Mesothelial cell of epicardium (in vitro differentiated cells): ENCODE measurements around the gene TMEM214. TPM values are rescaled to one million over a fixed set of nuclear protein-coding genes. Genes with fewer than 3 reads are reported as not detected.
A peak's percentile ranks its signal among the peaks of the same experiment; 100 is the strongest.

ENCODE experiments used
- DNase-seq, 2 experiments: peaks; one replicate each; pipeline ENCODE4 v3.0.0; 2021; ENCODE audit warnings: low spot score in 2 of 2; ENCODE audit not compliant: unreplicated experiment in 2 of 2
- H3K27ac Mint-ChIP-seq: 2 replicates; pipeline ENCODE4 v1.8.0; 2021; ENCODE audit warnings: mixed read lengths
- H3K27me3 Mint-ChIP-seq: 2 replicates; pipeline ENCODE4 v1.8.0; 2021; ENCODE audit warnings: low read depth, mixed read lengths
- H3K36me3 Mint-ChIP-seq: 2 replicates; pipeline ENCODE4 v1.8.0; 2021; ENCODE audit warnings: mixed read lengths
- H3K4me1 Mint-ChIP-seq: 2 replicates; pipeline ENCODE4 v1.8.0; 2021; ENCODE audit warnings: mixed read lengths
- H3K4me3 Mint-ChIP-seq: 2 replicates; pipeline ENCODE4 v1.8.0; 2021; ENCODE audit warnings: mild to moderate bottlenecking, moderate library complexity, mixed read lengths
- H3K9me3 Mint-ChIP-seq: 2 replicates; pipeline ENCODE4 v1.8.0; 2021; ENCODE audit warnings: mixed read lengths
- total RNA-seq: library from RNA; stranded (reverse); gene quantifications from 3 replicates; pipeline ENCODE4 v1.2.1, GENCODE V29; 2021
- TF ChIP-seq, protein P1 (sequence below): fragments of 200-600 bp; sonication (generic); IDR thresholded peaks from one replicate; pipeline ENCODE4 v1.5.0; 2021; ENCODE audit warnings: antibody characterized with exemption; ENCODE audit not compliant: unreplicated experiment

TMEM214 gene
- total RNA-seq, 1 donor from 2014 or later, result 86.8 TPM

- Mint-ChIP-seq H3K9me3 (no peaks in the 10 kb centered on the region), H3K4me3 (no peak overlapping the region), H3K4me1 (no peaks in the 10 kb centered on the region), H3K36me3 (peaks cover 11% of the 10 kb centered on the region), H3K27me3 (no peaks in the 10 kb centered on the region), H3K27ac (no peak overlapping the region)
- DNase-seq, result no peak
- TF ChIP-seq, protein P1, sequence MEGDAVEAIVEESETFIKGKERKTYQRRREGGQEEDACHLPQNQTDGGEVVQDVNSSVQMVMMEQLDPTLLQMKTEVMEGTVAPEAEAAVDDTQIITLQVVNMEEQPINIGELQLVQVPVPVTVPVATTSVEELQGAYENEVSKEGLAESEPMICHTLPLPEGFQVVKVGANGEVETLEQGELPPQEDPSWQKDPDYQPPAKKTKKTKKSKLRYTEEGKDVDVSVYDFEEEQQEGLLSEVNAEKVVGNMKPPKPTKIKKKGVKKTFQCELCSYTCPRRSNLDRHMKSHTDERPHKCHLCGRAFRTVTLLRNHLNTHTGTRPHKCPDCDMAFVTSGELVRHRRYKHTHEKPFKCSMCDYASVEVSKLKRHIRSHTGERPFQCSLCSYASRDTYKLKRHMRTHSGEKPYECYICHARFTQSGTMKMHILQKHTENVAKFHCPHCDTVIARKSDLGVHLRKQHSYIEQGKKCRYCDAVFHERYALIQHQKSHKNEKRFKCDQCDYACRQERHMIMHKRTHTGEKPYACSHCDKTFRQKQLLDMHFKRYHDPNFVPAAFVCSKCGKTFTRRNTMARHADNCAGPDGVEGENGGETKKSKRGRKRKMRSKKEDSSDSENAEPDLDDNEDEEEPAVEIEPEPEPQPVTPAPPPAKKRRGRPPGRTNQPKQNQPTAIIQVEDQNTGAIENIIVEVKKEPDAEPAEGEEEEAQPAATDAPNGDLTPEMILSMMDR, result no peak
These were observed 7.5 kb downstream of the TMEM214 start for GRCh38 chr2:27040282-27040681.

GRCh38 chr2:27041752-27042151, 9.0 kb downstream of the TMEM214 start:
- DNase-seq, result no peak
- Mint-ChIP-seq H3K36me3 (peaks cover 6% of the 10 kb centered on the region), H3K9me3 (no peaks in the 10 kb centered on the region), H3K4me3 (no peak overlapping the region), H3K27ac (no peak overlapping the region), H3K4me1 (no peaks in the 10 kb centered on the region), H3K27me3 (no peaks in the 10 kb centered on the region)
- TF ChIP-seq, protein P1, result no peak

- Mint-ChIP-seq H3K4me3 (no peak overlapping the region), H3K4me1 (no peaks in the 10 kb centered on the region), H3K9me3 (no peaks in the 10 kb centered on the region), H3K36me3 (peaks cover 6% of the 10 kb centered on the region), H3K27ac (no peak overlapping the region), H3K27me3 (no peaks in the 10 kb centered on the region)
- no peak for DNase-seq
- TF ChIP-seq, protein P1, result no peak
These were observed 9.4 kb downstream of the TMEM214 start for GRCh38 chr2:27042159-27042661.

DNA sequence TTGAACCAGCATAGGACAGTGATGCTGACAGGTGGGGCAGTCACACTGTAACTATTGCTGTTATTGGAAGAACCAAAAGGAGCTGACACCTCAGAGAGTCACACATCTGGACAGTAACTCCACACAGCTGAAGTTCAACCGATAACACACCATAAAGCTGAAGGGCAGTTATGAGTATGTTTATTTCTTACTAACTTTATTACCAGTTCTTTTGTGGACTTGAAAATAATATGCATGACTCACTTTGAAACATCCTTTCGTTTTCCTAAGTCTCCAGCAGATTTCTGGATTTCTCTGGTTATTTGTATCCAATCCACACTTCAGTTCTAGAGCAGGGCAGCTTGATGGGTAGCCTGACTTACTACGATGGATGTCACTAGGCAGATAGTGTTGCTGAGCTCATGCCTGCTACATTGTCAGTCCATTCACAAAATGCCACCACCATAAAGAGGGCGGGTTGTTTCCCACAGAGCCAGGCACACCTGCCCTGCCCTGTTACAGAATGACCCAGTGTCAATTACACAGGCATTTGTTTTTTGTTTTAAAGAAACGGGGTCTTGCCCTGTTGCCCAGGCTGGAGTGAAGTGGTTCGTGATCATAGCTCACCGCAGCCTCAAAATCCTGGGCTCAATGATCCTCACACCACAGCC, 10.3 kb downstream of the TMEM214 start:
- no peak for DNase-seq
- Mint-ChIP-seq H3K4me3 (no peak overlapping the region), H3K27ac (no peak overlapping the region), H3K27me3 (no peaks in the 10 kb centered on the region), H3K9me3 (no peaks in the 10 kb centered on the region), H3K4me1 (no peaks in the 10 kb centered on the region), H3K36me3 (peaks cover 6% of the 10 kb centered on the region)
- TF ChIP-seq, protein P1, result no peak

DNA sequence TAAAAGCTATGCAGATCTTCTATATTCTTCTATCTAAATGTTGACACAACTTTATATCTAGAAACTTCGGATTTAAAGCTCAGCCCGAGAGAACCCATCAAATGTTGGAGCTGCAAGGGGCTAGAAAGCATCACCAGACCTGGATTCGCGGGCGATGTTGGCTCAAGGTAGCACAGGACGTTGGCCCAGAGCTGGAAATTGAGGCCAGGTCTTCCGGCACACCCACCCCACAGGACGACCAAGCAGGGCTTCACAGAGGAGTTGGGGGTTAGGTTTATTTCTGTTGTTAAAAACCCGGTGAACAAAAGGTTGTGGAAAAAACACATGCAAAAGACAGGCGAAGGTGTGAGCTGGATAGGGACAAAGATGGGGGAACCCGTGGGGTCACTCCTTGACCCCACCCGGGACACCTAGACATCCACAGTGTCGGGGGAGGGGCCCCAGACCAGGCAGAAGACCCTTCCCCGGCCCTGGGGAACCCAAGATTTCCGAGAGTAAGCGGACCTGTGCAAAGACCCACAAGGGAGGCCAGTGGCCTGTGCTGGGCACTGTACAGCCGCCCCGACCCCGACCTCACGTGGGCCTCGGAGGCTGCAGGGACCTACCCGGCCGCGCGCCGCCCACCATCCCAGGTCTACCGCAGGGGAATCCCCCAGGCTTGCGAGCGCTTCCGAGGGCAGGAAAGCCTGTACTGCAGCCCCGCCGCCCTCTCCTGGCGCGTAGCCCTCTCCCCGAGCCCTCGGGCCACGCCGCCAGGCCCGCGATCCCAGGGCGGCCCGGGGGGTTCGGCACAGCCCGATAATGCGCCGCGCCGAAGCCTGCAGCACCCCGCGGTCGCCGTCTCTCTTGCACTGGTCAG, 16.9 kb downstream of the TMEM214 start:
- Mint-ChIP-seq H3K27me3 (peaks cover 6% of the 10 kb centered on the region), H3K36me3 (peaks cover 2% of the 10 kb centered on the region), H3K27ac (peak overlapping the region; percentile 99), H3K4me3 (peak overlapping the region; percentile 96), H3K4me1 (peaks cover 12% of the 10 kb centered on the region), H3K9me3 (no peaks in the 10 kb centered on the region)
- DNase-seq, result peak in 1 of 2 experiments; percentile 40
- TF ChIP-seq, protein P1, result peak; percentile 23
